Dermis microvascular lymphatic vessel endothelial cell (primary cell): ENCODE data around the gene ALDH1A1. TPM values are rescaled to one million over a fixed set of nuclear protein-coding genes. Genes with fewer than 3 reads are reported as not detected.

ENCODE experiments used
- DNase-seq, 2 donors: peaks; one replicate each; pipeline versions ENCODE4 v3.0.0 to v3.0.0-alpha.2; 2010; ENCODE audit warnings: low read depth in 2 of 2
- total RNA-seq: library from RNA; depleted of rRNA; stranded (reverse); fragments of >200 nt; gene quantifications from 2 replicates; pipeline ENCODE4 v1.2.1, GENCODE V29; 2014

The ALDH1A1 gene
- total RNA-seq, 1 donor from 2014 or later: 738 TPM

DNA sequence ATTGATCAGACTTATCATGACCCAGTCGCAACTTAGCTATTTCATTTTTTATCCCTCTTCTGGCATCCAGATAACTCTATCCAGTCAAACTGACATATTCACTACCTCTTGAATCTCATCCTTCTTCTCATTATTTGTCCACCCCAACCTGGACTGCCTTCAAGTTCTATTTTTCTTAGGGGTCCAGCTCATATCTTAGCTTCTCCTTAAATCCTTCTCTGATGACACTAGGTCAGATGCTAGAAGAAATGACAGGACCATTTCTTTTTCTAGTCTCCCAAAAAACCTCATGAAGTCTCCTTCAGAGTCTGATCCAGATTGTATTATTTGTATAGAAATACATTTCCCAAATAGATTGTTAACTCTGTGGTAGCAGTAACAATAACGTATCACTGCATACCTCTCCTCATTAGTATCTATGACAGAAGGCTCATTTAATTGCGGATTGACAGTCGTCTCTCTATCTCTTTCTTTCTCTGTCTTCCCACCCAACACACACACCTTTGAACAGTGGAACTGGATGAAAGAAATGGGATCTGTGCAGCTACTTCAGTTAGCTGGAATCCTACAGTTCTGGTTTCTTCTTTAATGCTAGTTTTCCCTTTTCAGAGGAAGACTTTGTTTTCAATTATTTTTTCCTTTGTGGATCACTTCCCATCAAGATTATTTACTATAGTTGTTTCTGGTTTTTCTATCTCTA lies 33.5 kb downstream of the ALDH1A1 start:
- DNase-seq: no peak

- DNase-seq: no peak
Measured at GRCh38 chr9:72917892-72918509, 34.9 kb downstream of the ALDH1A1 start.

DNA sequence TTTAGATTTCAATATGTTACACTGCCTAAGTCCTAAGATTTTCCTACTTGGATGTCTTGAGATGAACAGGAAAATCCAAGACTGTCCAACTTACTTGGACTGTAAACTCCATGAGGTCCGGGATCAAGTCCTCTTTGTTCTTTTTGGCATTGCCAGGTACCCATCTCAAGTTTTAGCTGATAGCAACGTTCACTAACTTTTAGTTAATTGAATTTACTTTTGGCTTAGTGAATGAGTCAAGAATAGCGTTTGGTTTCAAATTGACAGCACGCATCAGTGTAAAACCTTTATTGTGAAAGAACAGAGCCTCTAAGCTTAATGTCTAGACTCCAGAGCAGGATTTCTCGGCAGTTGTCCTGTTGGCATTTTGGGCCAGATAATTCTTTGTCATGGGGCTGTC lies 37.2 kb downstream of the ALDH1A1 start:
- DNase-seq: no peak

DNA sequence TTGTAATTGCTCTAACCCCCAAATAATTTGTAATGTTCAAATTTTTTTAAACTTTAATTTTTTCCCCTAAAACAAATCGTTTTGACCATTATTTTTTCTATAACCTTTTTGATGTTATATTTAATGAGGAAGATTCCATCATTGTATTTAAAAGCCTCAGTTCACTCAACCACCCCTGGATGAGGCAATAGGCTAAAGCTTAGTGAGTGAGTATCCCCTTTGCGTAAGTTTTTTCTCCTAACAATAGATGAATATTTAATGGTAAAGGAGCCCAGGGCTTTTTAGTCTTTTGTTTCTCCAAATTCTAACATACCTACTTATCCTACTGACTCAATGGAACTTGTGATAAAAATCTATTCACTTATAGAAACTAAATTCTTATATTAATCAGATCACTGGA lies 38.1 kb downstream of the ALDH1A1 start:
- no peak for DNase-seq

DNA sequence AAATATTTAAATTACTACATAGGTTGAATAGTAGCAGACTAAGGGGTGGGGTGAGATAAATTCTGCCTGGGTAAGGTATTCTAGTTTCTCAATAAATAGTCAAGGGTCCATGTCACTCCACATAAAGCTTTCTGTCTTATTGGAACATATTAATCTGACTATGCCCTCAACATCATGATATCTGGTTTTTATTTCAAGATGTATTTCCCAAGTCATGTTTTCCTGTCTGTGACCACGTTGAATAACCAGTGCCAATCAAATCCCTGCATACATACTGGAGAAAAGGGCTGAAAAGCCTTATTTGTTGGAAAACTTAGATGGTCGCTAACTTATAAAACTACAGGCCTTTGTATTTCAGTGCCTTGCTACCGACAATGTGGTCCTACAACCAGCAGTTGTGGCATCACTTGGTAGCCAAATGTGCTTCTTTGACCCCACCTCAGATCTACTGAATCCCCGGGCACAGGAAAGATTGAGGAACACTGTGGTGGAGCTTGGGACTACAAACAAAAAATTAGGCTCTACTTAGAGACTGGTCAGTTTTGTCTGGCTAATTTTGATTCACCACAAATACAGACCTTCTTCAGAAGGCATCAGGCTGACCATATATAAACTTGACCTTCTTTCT lies 39.4 kb downstream of the ALDH1A1 start:
- DNase-seq: no peak

DNA sequence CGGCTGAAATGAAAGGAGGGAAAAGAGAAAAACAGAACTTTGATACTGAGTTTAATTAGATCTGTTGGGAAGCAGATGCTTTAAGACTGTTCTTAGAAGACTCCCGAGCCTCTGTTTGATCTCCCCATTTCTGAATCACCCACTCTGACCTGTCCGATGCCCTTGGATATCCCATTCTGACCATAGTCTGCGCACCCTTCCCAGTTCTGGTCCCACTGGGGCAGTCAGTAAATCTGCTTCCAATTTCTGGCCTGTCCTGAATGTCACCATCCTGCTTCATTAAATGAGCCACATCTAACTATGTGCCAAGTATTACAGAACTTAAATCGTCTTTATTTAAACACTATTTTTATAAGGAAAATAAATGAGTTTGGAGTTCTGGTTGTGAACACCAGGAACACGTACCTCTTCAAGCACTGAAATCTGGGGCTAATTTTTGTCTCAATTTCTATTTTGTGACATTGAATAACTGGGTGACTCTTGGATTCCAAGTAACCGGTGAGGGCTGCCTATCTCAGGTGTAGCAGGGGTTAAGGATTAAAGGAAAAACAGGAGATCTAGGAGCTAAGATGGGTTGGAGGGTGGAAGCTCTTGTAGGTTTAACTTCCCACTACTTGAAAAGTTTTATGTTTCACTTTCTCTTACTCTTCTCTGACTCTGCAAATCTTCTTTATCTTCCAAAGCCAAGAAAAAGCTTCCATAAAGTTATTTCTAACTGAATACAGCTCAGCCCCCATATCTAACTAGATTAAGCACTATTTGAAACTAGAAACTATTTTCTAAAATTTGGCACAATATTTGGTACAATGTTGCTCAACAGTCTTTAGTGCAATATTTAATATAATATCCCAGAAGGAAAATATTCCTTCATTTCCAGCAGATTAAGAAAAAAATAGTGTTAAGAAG lies 40.1 kb downstream of the ALDH1A1 start:
- no peak for DNase-seq

- no peak for DNase-seq
Measured at GRCh38 chr9:72911816-72912215, 41.0 kb downstream of the ALDH1A1 start.

DNA sequence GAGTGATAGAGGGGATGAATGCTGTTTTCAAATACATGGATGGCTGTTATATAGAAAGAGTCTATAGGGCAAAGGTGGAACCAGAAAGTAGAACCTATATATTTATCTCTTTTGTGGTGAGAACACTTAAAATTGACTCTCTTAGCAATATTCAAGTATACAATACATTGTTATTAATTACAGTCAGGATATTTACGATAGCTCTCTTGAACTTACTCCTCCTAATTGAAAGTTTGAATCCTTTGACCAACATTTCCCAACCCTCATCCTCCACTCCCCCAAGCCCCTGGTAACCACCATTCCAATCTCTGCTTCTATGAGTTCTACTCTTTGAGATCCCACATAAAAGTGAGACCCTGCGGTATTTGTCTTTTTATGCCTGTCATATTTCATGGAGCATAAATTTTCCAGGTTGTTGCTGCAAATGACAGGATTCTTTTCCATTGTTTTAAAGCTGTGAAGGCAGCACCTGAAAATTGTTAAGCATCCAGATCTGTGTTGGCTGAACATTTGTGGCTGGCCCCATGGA lies 41.5 kb downstream of the ALDH1A1 start:
- DNase-seq: no peak

- no peak for DNase-seq
Measured at GRCh38 chr9:72909428-72909827, 43.4 kb downstream of the ALDH1A1 start.

DNA sequence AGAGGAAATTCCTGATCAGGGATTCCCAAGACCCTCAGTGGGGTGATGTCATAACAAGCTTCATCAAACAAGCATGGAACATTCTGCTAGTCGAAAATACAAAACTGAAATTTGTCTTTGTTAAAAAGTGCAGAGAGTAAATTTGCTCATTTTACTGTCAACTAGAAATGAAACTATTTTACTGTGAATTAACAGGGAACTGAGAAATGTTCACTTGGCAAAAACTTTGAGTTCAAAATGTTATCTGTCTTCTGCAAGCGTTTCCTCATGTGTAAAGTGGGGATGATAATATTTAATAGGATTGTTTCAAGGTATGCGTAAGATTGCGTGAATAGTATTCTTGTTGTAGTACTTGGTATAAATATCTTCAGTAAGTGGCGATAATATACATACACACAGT lies 45.4 kb downstream of the ALDH1A1 start:
- peak; percentile 23 to 24 for DNase-seq

DNA sequence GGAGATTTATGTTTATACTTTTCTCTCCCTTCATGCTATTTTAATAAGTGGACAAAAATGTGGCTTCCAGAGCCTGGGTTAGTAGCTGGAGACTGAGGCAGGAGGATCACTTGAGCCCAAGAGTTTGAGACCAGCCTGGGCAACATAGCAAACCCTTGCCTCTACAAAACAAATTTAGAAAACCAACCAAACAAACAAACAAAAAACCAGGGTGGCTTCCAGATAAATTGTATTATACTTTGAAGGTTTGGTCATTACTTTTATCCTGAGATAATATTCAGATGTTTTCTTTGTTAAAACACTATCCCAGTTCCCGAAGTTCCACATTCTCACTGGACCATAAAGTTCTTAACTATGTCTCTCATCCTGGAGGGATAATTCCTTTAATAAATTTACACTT lies 46.0 kb downstream of the ALDH1A1 start:
- no peak for DNase-seq

DNA sequence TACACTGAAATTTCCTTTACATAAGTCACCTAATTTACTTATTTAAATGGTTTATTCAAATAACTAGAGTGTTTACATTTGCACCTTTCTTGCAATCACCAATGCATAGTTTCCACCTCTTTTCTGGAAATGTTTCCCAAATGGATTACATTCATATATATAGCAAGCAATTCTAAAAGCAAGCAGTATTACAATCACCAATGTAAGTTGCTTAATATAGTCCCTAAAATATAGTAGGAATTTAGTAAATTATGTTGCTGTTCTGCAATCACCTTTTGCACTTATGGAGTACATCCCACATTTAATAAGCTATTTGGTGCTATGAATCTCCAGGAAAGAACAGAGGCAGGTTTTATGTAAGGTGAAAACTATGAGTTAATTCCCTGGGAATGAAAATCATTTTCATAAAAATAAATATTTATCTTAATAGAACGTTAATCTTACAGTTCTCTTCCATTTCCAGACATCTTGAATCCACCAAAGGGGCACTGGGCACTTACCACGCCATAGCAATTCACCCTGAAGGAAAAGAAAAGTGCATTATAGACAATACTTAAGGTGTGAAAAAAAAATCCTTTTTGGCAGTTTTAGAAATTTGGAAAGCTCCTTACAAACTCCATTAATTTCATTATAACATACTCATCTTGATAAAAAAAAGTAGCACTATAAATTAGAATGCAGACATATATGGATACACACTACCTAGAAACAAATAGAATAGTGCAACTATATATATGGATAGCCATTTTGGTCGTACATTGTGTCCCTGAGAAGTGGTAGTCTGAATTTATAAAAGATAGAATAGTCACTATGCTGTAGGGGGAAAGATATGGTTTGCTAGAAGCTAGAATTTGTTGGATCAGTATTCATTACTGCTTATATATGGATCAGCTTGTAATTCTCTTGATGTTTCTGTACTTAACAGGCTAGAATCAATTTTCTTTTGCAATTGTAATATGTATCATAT lies 47.1 kb downstream of the ALDH1A1 start:
- no peak for DNase-seq

- no peak for DNase-seq
Measured at GRCh38 chr9:72904267-72905093, 48.4 kb downstream of the ALDH1A1 start.

- no peak for DNase-seq
Measured at GRCh38 chr9:72903103-72903502, 49.8 kb downstream of the ALDH1A1 start.

DNA sequence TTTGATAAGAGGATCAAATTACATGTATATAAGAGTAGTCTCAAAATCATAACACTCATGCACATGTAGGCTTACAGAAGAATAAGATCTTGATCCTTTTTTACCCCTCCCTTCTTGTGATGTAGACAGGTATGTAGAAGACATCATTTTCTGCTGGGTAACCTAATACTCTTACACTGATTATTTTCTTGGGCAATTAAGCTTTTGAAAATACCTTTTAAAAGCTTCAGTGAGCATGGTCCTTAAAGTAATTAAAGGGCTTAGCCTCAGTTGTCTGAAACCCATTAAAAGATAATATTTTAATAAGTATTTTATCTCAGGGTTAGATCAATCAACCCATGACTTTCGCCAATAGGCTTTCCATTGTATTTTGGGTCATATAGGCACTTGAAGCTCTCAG lies 50.6 kb downstream of the ALDH1A1 start:
- DNase-seq: no peak

- DNase-seq: no peak
Measured at GRCh38 chr9:72899734-72900477, 52.9 kb downstream of the ALDH1A1 start.

DNA sequence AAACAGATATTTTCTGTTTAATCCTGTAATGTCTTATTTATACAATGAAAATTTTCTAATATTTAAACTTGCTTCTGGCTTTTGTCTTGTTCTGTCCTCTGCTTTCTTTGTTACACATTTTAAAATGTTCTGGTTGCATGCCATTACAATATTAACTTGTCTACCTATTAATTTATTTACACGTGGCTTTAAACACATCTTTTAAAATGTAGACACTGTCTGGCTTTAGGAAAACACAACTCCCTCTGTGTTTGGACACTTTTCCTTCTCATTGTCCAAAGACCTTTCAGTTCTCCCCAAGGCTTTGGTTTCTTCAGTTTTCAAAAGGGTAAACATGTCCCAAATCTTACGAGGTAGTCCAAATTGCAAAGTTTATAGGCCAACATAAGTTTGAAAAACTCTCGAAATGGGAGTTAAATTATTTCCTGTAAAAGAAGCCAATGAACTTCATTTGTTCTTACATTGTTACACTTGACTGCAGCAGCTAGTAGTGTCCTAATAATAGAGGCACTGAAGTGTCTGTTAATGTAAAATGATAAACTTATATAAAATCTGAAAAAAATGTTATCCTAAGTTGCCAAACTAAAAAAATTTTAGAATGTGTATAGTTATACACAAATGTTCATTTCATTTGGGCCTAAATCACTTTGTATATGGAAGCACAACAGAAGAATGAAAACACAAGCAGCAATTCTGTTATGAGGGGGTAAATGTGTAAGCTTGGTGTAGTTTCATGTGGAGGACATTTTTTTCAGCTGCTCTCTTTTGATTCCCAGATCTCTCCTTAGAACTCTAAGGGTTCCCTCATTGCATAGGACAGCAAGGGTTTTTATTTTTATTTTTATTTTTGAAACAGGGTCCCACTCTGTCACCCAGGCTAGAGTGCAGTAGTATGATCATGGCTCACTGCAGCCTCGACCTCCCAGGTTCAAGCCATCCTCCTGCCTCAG lies 53.8 kb downstream of the ALDH1A1 start:
- no peak for DNase-seq

GRCh38 chr9:72898360-72898759 lies 54.5 kb downstream of the ALDH1A1 start:
- no peak for DNase-seq
